Measurements from ENCODE around the gene ARHGEF17. TPM values are rescaled to one million over a fixed set of nuclear protein-coding genes. Genes with fewer than 3 reads are reported as not detected.
A peak's percentile ranks its signal among the peaks of the same experiment; 100 is the strongest.

Gene ARHGEF17
- total and polyA plus RNA-seq, 2 of the 13 experiments (the other 11 are each of a cell fraction or from before 2014, with no cell fraction given): 10.7 to 28.8 TPM

DNA sequence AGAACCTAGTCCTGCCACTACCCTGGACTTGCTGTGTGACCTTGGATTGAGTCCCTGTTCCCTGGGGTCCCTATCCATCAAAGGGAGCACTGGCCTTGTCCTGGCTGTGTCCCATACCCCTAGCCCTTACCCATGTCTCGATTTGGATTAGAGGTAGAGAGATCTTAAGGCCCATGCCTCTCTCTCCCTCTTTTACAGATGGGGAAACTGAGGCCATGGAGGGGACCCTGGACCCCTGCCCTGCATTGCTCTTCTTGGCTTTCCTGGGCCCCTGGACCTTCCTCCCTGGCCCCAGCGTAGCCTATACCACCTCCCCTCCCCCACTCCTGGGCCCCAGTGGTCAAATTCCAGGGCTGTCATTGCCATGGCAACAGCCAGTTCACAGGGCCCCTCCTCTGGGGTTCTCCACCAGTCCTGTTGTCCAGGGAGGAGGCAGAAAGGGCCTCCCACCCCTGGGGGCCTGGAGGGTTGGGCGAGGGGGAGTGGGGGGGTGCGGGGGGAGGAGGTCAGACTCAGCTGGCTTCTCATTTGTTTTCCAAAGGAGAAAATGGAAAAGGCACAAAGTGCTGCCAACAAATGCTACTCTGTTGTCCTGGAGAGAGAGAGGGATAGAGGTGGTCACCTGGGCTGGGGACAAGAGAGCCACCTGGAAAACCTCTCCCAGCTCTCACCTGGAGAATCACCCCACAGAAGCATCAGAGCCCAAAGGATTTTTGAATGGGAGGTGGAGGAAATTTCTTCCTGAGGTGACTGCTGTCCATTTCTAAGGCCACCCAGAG, 23.3 kb downstream of the ARHGEF17 start (continued):
- TF ChIP-seq TFAP4 (IDR thresholded peaks at IDR 0.05; ENCODE audit: borderline replicate concordance, low read depth): peak; percentile 60; the same call in 1 of the 2 replicates
- no peak for TF ChIP-seq PHB2 (IDR thresholded peaks at IDR 0.05; ENCODE audit: partially characterized antibody)
- 0 out of 2 replicates have a peak, but pooled peaks have one; percentile 61 for TF ChIP-seq ZNF510 (CRISPR knock-in tag; IDR thresholded peaks at IDR 0.05; ENCODE audit: low read depth)
- peak; percentile 73 for TF ChIP-seq GATAD2A (CRISPR knock-in tag; IDR thresholded peaks at IDR 0.05)
- 0 out of 2 replicates have a peak, but pooled peaks have one; percentile 5 for TF ChIP-seq PITX1 (CRISPR knock-in tag; IDR thresholded peaks at IDR 0.05)
- TF ChIP-seq HES4 (CRISPR knock-in tag; IDR thresholded peaks at IDR 0.05; ENCODE audit: borderline replicate concordance): peak; percentile 63; the same call in 1 of the 2 replicates
- TF ChIP-seq HIVEP1 (CRISPR knock-in tag; IDR thresholded peaks at IDR 0.05): peak; percentile 44; the same call in 1 of the 2 replicates
- TF ChIP-seq, protein P1, sequence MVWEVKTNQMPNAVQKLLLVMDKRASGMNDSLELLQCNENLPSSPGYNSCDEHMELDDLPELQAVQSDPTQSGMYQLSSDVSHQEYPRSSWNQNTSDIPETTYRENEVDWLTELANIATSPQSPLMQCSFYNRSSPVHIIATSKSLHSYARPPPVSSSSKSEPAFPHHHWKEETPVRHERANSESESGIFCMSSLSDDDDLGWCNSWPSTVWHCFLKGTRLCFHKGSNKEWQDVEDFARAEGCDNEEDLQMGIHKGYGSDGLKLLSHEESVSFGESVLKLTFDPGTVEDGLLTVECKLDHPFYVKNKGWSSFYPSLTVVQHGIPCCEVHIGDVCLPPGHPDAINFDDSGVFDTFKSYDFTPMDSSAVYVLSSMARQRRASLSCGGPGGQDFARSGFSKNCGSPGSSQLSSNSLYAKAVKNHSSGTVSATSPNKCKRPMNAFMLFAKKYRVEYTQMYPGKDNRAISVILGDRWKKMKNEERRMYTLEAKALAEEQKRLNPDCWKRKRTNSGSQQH (CRISPR knock-in tag; IDR thresholded peaks at IDR 0.05; ENCODE audit: low read depth): peak; percentile 65; the same call in 1 of the 2 replicates
- peak; percentile 76 for TF ChIP-seq PHF21A (CRISPR knock-in tag; IDR thresholded peaks at IDR 0.05)
- TF ChIP-seq ZNF883 (CRISPR knock-in tag; IDR thresholded peaks at IDR 0.05; ENCODE audit: not compliant biosample characterization): peak; percentile 13
- TF ChIP-seq, protein P2, sequence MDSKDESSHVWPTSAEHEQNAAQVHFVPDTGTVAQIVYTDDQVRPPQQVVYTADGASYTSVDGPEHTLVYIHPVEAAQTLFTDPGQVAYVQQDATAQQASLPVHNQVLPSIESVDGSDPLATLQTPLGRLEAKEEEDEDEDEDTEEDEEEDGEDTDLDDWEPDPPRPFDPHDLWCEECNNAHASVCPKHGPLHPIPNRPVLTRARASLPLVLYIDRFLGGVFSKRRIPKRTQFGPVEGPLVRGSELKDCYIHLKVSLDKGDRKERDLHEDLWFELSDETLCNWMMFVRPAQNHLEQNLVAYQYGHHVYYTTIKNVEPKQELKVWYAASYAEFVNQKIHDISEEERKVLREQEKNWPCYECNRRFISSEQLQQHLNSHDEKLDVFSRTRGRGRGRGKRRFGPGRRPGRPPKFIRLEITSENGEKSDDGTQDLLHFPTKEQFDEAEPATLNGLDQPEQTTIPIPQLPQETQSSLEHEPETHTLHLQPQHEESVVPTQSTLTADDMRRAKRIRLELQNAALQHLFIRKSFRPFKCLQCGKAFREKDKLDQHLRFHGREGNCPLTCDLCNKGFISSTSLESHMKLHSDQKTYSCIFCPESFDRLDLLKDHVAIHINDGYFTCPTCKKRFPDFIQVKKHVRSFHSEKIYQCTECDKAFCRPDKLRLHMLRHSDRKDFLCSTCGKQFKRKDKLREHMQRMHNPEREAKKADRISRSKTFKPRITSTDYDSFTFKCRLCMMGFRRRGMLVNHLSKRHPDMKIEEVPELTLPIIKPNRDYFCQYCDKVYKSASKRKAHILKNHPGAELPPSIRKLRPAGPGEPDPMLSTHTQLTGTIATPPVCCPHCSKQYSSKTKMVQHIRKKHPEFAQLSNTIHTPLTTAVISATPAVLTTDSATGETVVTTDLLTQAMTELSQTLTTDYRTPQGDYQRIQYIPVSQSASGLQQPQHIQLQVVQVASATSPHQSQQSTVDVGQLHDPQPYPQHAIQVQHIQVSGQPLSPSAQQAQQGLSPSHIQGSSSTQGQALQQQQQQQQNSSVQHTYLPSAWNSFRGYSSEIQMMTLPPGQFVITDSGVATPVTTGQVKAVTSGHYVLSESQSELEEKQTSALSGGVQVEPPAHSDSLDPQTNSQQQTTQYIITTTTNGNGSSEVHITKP (CRISPR knock-in tag; IDR thresholded peaks at IDR 0.05; ENCODE audit: low read depth): peak; percentile 61; the same call in 1 of the 2 replicates
- TF ChIP-seq HMGXB4 (CRISPR knock-in tag; IDR thresholded peaks at IDR 0.05; ENCODE audit: borderline replicate concordance in 1 of 2, low read depth in 1 of 2): 0 out of 4 replicates have a peak, but pooled peaks of 1 of the 2 experiments have one; percentile 15
- peak; percentile 67; the same call in 1 of the 2 replicates for TF ChIP-seq ZNF788 (CRISPR knock-in tag; IDR thresholded peaks at IDR 0.05; ENCODE audit: borderline replicate concordance)
- peak; percentile 47; the same call in 1 of the 2 replicates for TF ChIP-seq YEATS4 (CRISPR knock-in tag; IDR thresholded peaks at IDR 0.05; ENCODE audit: borderline replicate concordance)
- peak; percentile 87 for TF ChIP-seq RFX1 (IDR thresholded peaks at IDR 0.05)
- TF ChIP-seq MXI1 (IDR thresholded peaks at IDR 0.05; ENCODE audit: borderline replicate concordance, low read depth, low read length): peak; percentile 89; the same call in 2 of the 3 replicates
- no peak for TF ChIP-seq ZNF124 (CRISPR knock-in tag; IDR thresholded peaks at IDR 0.05)
- TF ChIP-seq ZNF274 (CRISPR knock-in tag; IDR thresholded peaks at IDR 0.05): no peak

Data from HepG2 (cell line).